Astrocyte (in vitro differentiated cells and primary cell): ENCODE data around the gene ENOX1. TPM values are rescaled to one million over a fixed set of nuclear protein-coding genes. Genes with fewer than 3 reads are reported as not detected.

Experiments
- DNase-seq: peaks from one replicate; pipeline ENCODE4 v3.0.0-alpha.2; 2010; ENCODE audit warnings: low read depth
- FAIRE-seq: peaks from 2 replicates; lab custom pipeline; 2011; peaks lifted over from hg19 to GRCh38; lab: Jason Lieb, UNC
- H2AFZ ChIP-seq: 2 replicates; pipeline ENCODE4 v1.6.0; 2012; ENCODE audit warnings: low read depth, low read length, inconsistent platforms
- H3K27ac ChIP-seq: 2 replicates; pipeline ENCODE4 v1.5.1; 2011; ENCODE audit warnings: low read depth, low read length, inconsistent platforms
- H3K27me3 ChIP-seq: 2 replicates; pipeline ENCODE4 v1.6.0; 2011; ENCODE audit warnings: low read length, inconsistent platforms; ENCODE audit not compliant: insufficient read depth
- H3K36me3 ChIP-seq: 2 replicates; pipeline ENCODE4 v1.5.1; 2011; ENCODE audit warnings: low read length, inconsistent platforms; ENCODE audit not compliant: insufficient read depth
- H3K4me1 ChIP-seq: 2 replicates; pipeline ENCODE4 v1.5.1; 2011; ENCODE audit warnings: low read length, inconsistent platforms; ENCODE audit not compliant: insufficient read depth
- H3K4me2 ChIP-seq: 2 replicates; pipeline ENCODE4 v1.6.0; 2012; ENCODE audit warnings: low read length, inconsistent platforms
- H3K4me3 ChIP-seq: 2 replicates; pipeline ENCODE4 v1.5.1; 2011; ENCODE audit warnings: low read depth, mild to moderate bottlenecking, low read length, inconsistent platforms; ENCODE audit not compliant: insufficient read depth
- H3K79me2 ChIP-seq: 2 replicates; pipeline ENCODE4 v1.6.0; 2012; ENCODE audit warnings: mild to moderate bottlenecking, low read length, inconsistent platforms; ENCODE audit not compliant: insufficient read depth
- H3K9ac ChIP-seq: 2 replicates; pipeline ENCODE4 v1.6.0; 2012; ENCODE audit warnings: mild to moderate bottlenecking, low read length, inconsistent platforms
- H3K9me3 ChIP-seq: 2 replicates; pipeline ENCODE4 v1.5.1; 2012; ENCODE audit warnings: low read depth, mild to moderate bottlenecking, low read length, inconsistent platforms; ENCODE audit not compliant: insufficient read depth
- H4K20me1 ChIP-seq: 2 replicates; pipeline ENCODE4 v1.6.0; 2012; ENCODE audit warnings: low read length, inconsistent platforms; ENCODE audit not compliant: insufficient read depth
- H3K27ac Mint-ChIP-seq: one replicate; pipeline ENCODE4 v1.8.0; 2021; ENCODE audit warnings: mild to moderate bottlenecking, mixed read lengths; ENCODE audit not compliant: unreplicated experiment
- H3K27me3 Mint-ChIP-seq: one replicate; pipeline ENCODE4 v1.8.0; 2021; ENCODE audit warnings: low read depth, mixed read lengths; ENCODE audit not compliant: unreplicated experiment
- H3K36me3 Mint-ChIP-seq: one replicate; pipeline ENCODE4 v1.8.0; 2021; ENCODE audit warnings: low read depth, mixed read lengths; ENCODE audit not compliant: unreplicated experiment
- H3K4me1 Mint-ChIP-seq: one replicate; pipeline ENCODE4 v1.8.0; 2021; ENCODE audit warnings: low read depth, mixed read lengths; ENCODE audit not compliant: unreplicated experiment
- H3K4me3 Mint-ChIP-seq: one replicate; pipeline ENCODE4 v1.8.0; 2021; ENCODE audit warnings: mild to moderate bottlenecking, moderate library complexity, mixed read lengths; ENCODE audit not compliant: unreplicated experiment
- H3K9me3 Mint-ChIP-seq: one replicate; pipeline ENCODE4 v1.8.0; 2021; ENCODE audit warnings: mild to moderate bottlenecking, mixed read lengths; ENCODE audit not compliant: unreplicated experiment
- CTCF ChIP-seq: IDR thresholded peaks from 2 replicates; pipeline ENCODE4 v1.5.1; 2011; ENCODE audit warnings: low read depth, mild to moderate bottlenecking, inconsistent platforms, low read length, moderate library complexity; ENCODE audit not compliant: insufficient read depth
- EZH2 ChIP-seq: IDR thresholded peaks from 2 replicates; pipeline ENCODE4 v1.6.1; 2012; ENCODE audit warnings: mild to moderate bottlenecking, low read length, inconsistent platforms; ENCODE audit not compliant: insufficient read depth
- total RNA-seq: library from RNA; stranded (reverse); gene quantifications from 2 replicates; pipeline ENCODE4 v1.2.1, GENCODE V29; 2021

Gene ENOX1
- total RNA-seq, 1 donor from 2014 or later: 2.3 TPM

GRCh38 chr13:43244481-43244880, 542.3 kb downstream of the ENOX1 start:
- peaks cover 26% of the 10 kb centered on the region for H3K4me1 Mint-ChIP-seq
- Histone ChIP-seq H3K27ac (peak overlapping the region; percentile 84), H3K9me3 (no peaks in the 10 kb centered on the region), H4K20me1 (no peaks in the 10 kb centered on the region), H3K36me3 (no peaks in the 10 kb centered on the region), H2AFZ (no peak overlapping the region), H3K79me2 (no peaks in the 10 kb centered on the region), H3K4me1 (peaks cover 13% of the 10 kb centered on the region), H3K4me3 (peak overlapping the region; percentile 37), H3K27me3 (no peaks in the 10 kb centered on the region), H3K4me2 (no peak overlapping the region), H3K9ac (peak overlapping the region; percentile 27)
- H3K36me3 Mint-ChIP-seq: no peaks in the 10 kb centered on the region
- H3K27ac Mint-ChIP-seq: peak overlapping the region; percentile 75
- FAIRE-seq (no peak), DNase-seq (no peak)
- peak overlapping the region; percentile 17 for H3K4me3 Mint-ChIP-seq
- H3K9me3 Mint-ChIP-seq: no peaks in the 10 kb centered on the region
- peaks cover 10% of the 10 kb centered on the region for H3K27me3 Mint-ChIP-seq
- TF ChIP-seq EZH2 (no peak), CTCF (no peak)

GRCh38 chr13:43243711-43244110, 543.1 kb downstream of the ENOX1 start:
- Histone ChIP-seq H3K4me3 (no peak overlapping the region), H3K27me3 (no peaks in the 10 kb centered on the region), H3K36me3 (no peaks in the 10 kb centered on the region), H3K9ac (no peak overlapping the region), H3K9me3 (no peaks in the 10 kb centered on the region), H4K20me1 (no peaks in the 10 kb centered on the region), H3K4me1 (peaks cover 13% of the 10 kb centered on the region), H2AFZ (no peak overlapping the region), H3K27ac (no peak overlapping the region), H3K79me2 (no peaks in the 10 kb centered on the region), H3K4me2 (no peak overlapping the region)
- Mint-ChIP-seq H3K27me3 (peaks cover 10% of the 10 kb centered on the region), H3K27ac (no peak overlapping the region), H3K36me3 (peaks cover 2% of the 10 kb centered on the region), H3K4me3 (no peak overlapping the region), H3K9me3 (no peaks in the 10 kb centered on the region), H3K4me1 (peaks cover 26% of the 10 kb centered on the region)
- TF ChIP-seq CTCF (no peak), EZH2 (no peak)
- DNase-seq (peak; percentile 32), FAIRE-seq (no peak)

DNA sequence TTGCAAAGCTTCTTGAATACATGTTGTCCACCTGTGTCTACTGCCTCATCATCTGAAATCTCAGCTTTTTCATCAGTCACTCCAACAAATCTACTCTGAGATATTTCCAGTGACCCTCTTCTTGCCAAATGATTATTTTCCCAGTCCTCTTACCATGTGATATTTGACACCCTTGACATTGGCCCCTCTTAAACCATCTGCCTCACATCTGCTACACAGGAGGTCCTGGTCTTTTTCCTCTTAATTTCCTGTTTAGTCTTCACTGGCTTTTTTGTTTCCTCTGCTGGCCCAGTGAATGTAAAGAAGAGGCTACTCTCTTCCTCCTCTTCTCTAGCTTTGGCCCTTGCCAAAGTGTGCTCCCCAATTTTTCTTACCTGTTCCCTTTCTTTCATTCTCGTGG, 544.7 kb downstream of the ENOX1 start:
- FAIRE-seq (no peak), DNase-seq (no peak)
- Histone ChIP-seq H2AFZ (no peak overlapping the region), H3K79me2 (no peaks in the 10 kb centered on the region), H3K36me3 (no peaks in the 10 kb centered on the region), H4K20me1 (no peaks in the 10 kb centered on the region), H3K4me2 (no peak overlapping the region), H3K9me3 (no peaks in the 10 kb centered on the region), H3K4me3 (no peak overlapping the region), H3K4me1 (peaks cover 13% of the 10 kb centered on the region), H3K27me3 (no peaks in the 10 kb centered on the region), H3K9ac (no peak overlapping the region), H3K27ac (no peak overlapping the region)
- Mint-ChIP-seq H3K36me3 (peaks cover 3% of the 10 kb centered on the region), H3K27ac (no peak overlapping the region), H3K4me1 (peaks cover 26% of the 10 kb centered on the region), H3K4me3 (no peak overlapping the region), H3K27me3 (peaks cover 10% of the 10 kb centered on the region), H3K9me3 (no peaks in the 10 kb centered on the region)
- TF ChIP-seq EZH2: no peak
- TF ChIP-seq CTCF: no peak
